H9 (cell line): ENCODE measurements around the gene SORBS1. TPM values are rescaled to one million over a fixed set of nuclear protein-coding genes. Genes with fewer than 3 reads are reported as not detected.

Experiments used
- DNase-seq: peaks from one replicate; pipeline ENCODE4 v3.0.0-alpha.2; 2017
- H2AFZ ChIP-seq: one replicate; pipeline ENCODE4 v1.6.1; 2013; ENCODE audit warnings: mild to moderate bottlenecking, low read length, control low read depth, moderate library complexity
- H2AK5ac ChIP-seq: 2 replicates; pipeline ENCODE4 v1.6.1; 2013; ENCODE audit warnings: low read length, control low read depth, mixed read lengths; ENCODE audit not compliant: insufficient read length
- H2BK120ac ChIP-seq: one replicate; pipeline ENCODE4 v1.6.1; 2013; ENCODE audit warnings: low read depth, mild to moderate bottlenecking, low read length, control low read depth, inconsistent platforms; ENCODE audit not compliant: poor library complexity, severe bottlenecking
- H2BK12ac ChIP-seq: 2 replicates; pipeline ENCODE4 v1.6.1; 2013; ENCODE audit warnings: low read length, control low read depth, mixed read lengths, low read depth; ENCODE audit not compliant: insufficient read length
- H2BK15ac ChIP-seq: 2 replicates; pipeline ENCODE4 v1.6.1; 2013; ENCODE audit warnings: low read depth, low read length, control low read depth
- H2BK20ac ChIP-seq: one replicate; pipeline ENCODE4 v1.6.1; 2013; ENCODE audit warnings: low read depth, mild to moderate bottlenecking, low read length, control low read depth, inconsistent platforms; ENCODE audit not compliant: poor library complexity, severe bottlenecking
- H2BK5ac ChIP-seq: 2 replicates; pipeline ENCODE4 v1.6.1; 2013; ENCODE audit warnings: low read length, control low read depth, mixed read lengths; ENCODE audit not compliant: insufficient read length
- H3K14ac ChIP-seq: 2 replicates; pipeline ENCODE4 v1.6.1; 2013; ENCODE audit warnings: low read length, control low read depth; ENCODE audit not compliant: insufficient read depth
- H3K18ac ChIP-seq: 2 replicates; pipeline ENCODE4 v1.6.1; 2013; ENCODE audit warnings: low read depth, mild to moderate bottlenecking, mixed read lengths, low read length, control low read depth; ENCODE audit not compliant: insufficient read length
- H3K23ac ChIP-seq: 2 replicates; pipeline ENCODE4 v1.6.1; 2013; ENCODE audit warnings: low read length, control low read depth, mixed read lengths, low read depth; ENCODE audit not compliant: insufficient read length
- H3K23me2 ChIP-seq: 2 replicates; pipeline ENCODE4 v1.6.1; 2013; ENCODE audit warnings: low read depth, mild to moderate bottlenecking, mixed read lengths, low read length, control low read depth; ENCODE audit not compliant: insufficient read length, poor library complexity, severe bottlenecking
- H3K27ac ChIP-seq: 2 replicates; pipeline ENCODE4 v1.5.1; 2013; ENCODE audit warnings: low read length, control low read depth, mixed read lengths, low read depth; ENCODE audit not compliant: insufficient read length
- H3K27me3 ChIP-seq: 2 replicates; pipeline ENCODE4 v1.6.1; 2013; ENCODE audit warnings: low read length, control low read depth, inconsistent platforms; ENCODE audit not compliant: insufficient read depth
- H3K4ac ChIP-seq: 2 replicates; pipeline ENCODE4 v1.6.1; 2013; ENCODE audit warnings: low read depth, mild to moderate bottlenecking, control low read depth, inconsistent platforms, low read length, moderate library complexity
- H3K4me1 ChIP-seq: 2 replicates; pipeline ENCODE4 v1.6.1; 2013; ENCODE audit warnings: low read length, control low read depth, inconsistent platforms; ENCODE audit not compliant: insufficient read depth
- H3K4me2 ChIP-seq: 2 replicates; pipeline ENCODE4 v1.6.1; 2013; ENCODE audit warnings: low read length, control low read depth, mixed read lengths; ENCODE audit not compliant: insufficient read length, insufficient read depth
- H3K56ac ChIP-seq: 2 replicates; pipeline ENCODE4 v1.6.1; 2013; ENCODE audit warnings: low read depth, mild to moderate bottlenecking, mixed read lengths, low read length, control low read depth; ENCODE audit not compliant: insufficient read length
- H3K79me1 ChIP-seq: 2 replicates; pipeline ENCODE4 v1.6.1; 2013; ENCODE audit warnings: low read depth, mild to moderate bottlenecking, moderate library complexity, low read length, control low read depth, inconsistent platforms; ENCODE audit not compliant: insufficient read depth, poor library complexity, severe bottlenecking
- H3K79me2 ChIP-seq: 2 replicates; pipeline ENCODE4 v1.6.1; 2013; ENCODE audit warnings: low read length, control low read depth, inconsistent platforms; ENCODE audit not compliant: insufficient read depth
- H3K9ac ChIP-seq: 2 replicates; pipeline ENCODE4 v1.6.1; 2013; ENCODE audit warnings: low read length, control low read depth, mixed read lengths; ENCODE audit not compliant: insufficient read length; ENCODE audit errors: extremely low read depth
- H3K9me3 ChIP-seq: one replicate; pipeline ENCODE4 v1.6.1; 2013; ENCODE audit warnings: low read depth, low read length, inconsistent platforms; ENCODE audit not compliant: control insufficient read depth
- H3T11ph ChIP-seq: one replicate; pipeline ENCODE4 v1.6.1; 2013; ENCODE audit warnings: mild to moderate bottlenecking, low read length, control low read depth, inconsistent platforms
- H4K20me1 ChIP-seq: one replicate; pipeline ENCODE4 v1.6.1; 2013; ENCODE audit not compliant: control insufficient read depth, insufficient read length, insufficient read depth
- H4K5ac ChIP-seq: 2 replicates; pipeline ENCODE4 v1.6.1; 2013; ENCODE audit warnings: low read depth, mild to moderate bottlenecking, mixed read lengths, low read length, control low read depth; ENCODE audit not compliant: insufficient read length
- H4K8ac ChIP-seq: replicated peaks from 2 replicates; pipeline ENCODE4 v1.6.1; 2013; ENCODE audit warnings: low read length, control low read depth, mixed read lengths, low read depth; ENCODE audit not compliant: insufficient read length
- H4K91ac ChIP-seq: 2 replicates; pipeline ENCODE4 v1.6.1; 2013; ENCODE audit warnings: low read depth, mild to moderate bottlenecking, moderate library complexity, mixed read lengths, low read length, control low read depth; ENCODE audit not compliant: insufficient read length
- H3K27ac Mint-ChIP-seq, 3 experiments: 2 replicates in 2 of 3; 3 replicates in 1 of 3; pipeline ENCODE4 v1.8.0; 2020 to 2021; ENCODE audit warnings: mixed read lengths in 3 of 3, mild to moderate bottlenecking in 1 of 3, moderate library complexity in 1 of 3
- H3K27me3 Mint-ChIP-seq: 2 replicates; pipeline ENCODE4 v1.8.0; 2021; ENCODE audit warnings: low read depth, mild to moderate bottlenecking, moderate library complexity, mixed read lengths
- H3K36me3 Mint-ChIP-seq, 3 experiments: 2 replicates in 2 of 3; 3 replicates in 1 of 3; pipeline ENCODE4 v1.8.0; 2020 to 2021; ENCODE audit warnings: low read depth in 3 of 3, mixed read lengths in 3 of 3; ENCODE audit not compliant: insufficient read depth in 1 of 3
- H3K4me1 Mint-ChIP-seq, 2 experiments: 2 replicates each; pipeline ENCODE4 v1.8.0; 2020; ENCODE audit warnings: mixed read lengths in 2 of 2
- H3K4me3 Mint-ChIP-seq, 2 experiments: 2 replicates in 1 of 2; 3 replicates in 1 of 2; pipeline ENCODE4 v1.8.0; 2020 to 2021; ENCODE audit warnings: mild to moderate bottlenecking in 2 of 2, mixed read lengths in 2 of 2, moderate library complexity in 1 of 2
- H3K9me3 Mint-ChIP-seq, 2 experiments: 2 replicates in 1 of 2; 3 replicates in 1 of 2; pipeline ENCODE4 v1.8.0; 2020; ENCODE audit warnings: mild to moderate bottlenecking in 2 of 2, mixed read lengths in 2 of 2, moderate library complexity in 1 of 2
- CTCF ChIP-seq: fragments of 200-600 bp; sonication (generic); conservative IDR thresholded peaks from 3 replicates; pipeline ENCODE4 v1.8.0; 2021; ENCODE audit warnings: antibody characterized with exemption, mild to moderate bottlenecking
- WGBS: extraction: QIAGEN DNeasy Blood & Tissue Kit; methylation state at CpG from one replicate; pipeline ENCODE4 v1.1.7; 2013; ENCODE audit warnings: missing lambda C conversion rate, low lambda C conversion rate, mixed read lengths; ENCODE audit not compliant: insufficient read length; ENCODE audit errors: extremely low coverage; 5-methylcytosine and 5-hydroxymethylcytosine counted together
- total RNA-seq: library from RNA; stranded (reverse); gene quantifications from 2 replicates; pipeline ENCODE4 v1.2.1, GENCODE V29; 2021

Gene SORBS1
- total RNA-seq, 1 experiment from 2014 or later: 24.3 TPM

DNA sequence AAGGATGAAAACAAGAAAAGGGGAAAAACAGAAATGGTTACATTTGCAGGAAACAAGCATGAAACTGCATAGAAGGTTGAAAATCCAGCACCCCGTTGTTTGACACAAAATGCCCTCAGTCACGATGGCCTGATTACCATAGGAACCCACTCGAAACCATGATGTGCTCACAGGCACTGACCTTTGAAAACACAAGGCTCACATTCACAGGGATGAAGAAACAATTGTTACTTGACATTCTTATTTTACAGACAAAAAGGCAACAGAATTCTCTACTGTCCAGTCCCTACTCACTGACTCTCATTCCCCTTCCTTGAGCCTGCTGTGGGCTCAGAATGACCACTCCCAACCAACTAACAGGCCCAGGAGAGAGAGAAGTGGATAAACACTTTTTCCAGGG, 138.9 kb downstream of the SORBS1 start:
- no peak overlapping the region for H3K4me3 Mint-ChIP-seq
- no peak for TF ChIP-seq CTCF
- Histone ChIP-seq H2AFZ (no peak overlapping the region), H4K91ac (no peak overlapping the region), H3K9me3 (no peaks in the 10 kb centered on the region), H3K23me2 (no peaks in the 10 kb centered on the region), H3K4ac (no peak overlapping the region), H3K79me1 (no peaks in the 10 kb centered on the region), H2AK5ac (no peak overlapping the region), H3K27ac (no peak overlapping the region), H2BK5ac (no peak overlapping the region), H3K4me1 (no peaks in the 10 kb centered on the region), H3K9ac (no peak overlapping the region), H3K18ac (no peak overlapping the region), H4K8ac (no peak overlapping the region), H4K20me1 (no peaks in the 10 kb centered on the region), H2BK120ac (no peak overlapping the region), H3K4me2 (no peak overlapping the region), H3K79me2 (no peaks in the 10 kb centered on the region), H3K56ac (no peak overlapping the region), H3K27me3 (no peaks in the 10 kb centered on the region), H2BK20ac (no peak overlapping the region), H3K14ac (no peak overlapping the region), H4K5ac (no peak overlapping the region), H2BK12ac (no peak overlapping the region), H3K23ac (no peak overlapping the region), H3T11ph (no peak overlapping the region), H2BK15ac (no peak overlapping the region)
- WGBS: no CpG with 5 or more reads among the region's 3 CpGs
- peaks cover 0 to 2% (median 0%) of the 10 kb centered on the region in 3 experiments; a peak in 3 of 7 replicates for H3K36me3 Mint-ChIP-seq
- no peaks in the 10 kb centered on the region for H3K9me3 Mint-ChIP-seq
- H3K27me3 Mint-ChIP-seq: no peaks in the 10 kb centered on the region
- no peak for DNase-seq
- H3K4me1 Mint-ChIP-seq: peaks cover 0 to 3% of the 10 kb centered on the region in 2 experiments; a peak in 2 of 4 replicates
- peak overlapping the region in 1 of 3 experiments; percentile 59; a peak in 2 of 7 replicates for H3K27ac Mint-ChIP-seq
